ENCODE results near the gene DQX1. TPM values are rescaled to one million over a fixed set of nuclear protein-coding genes. Genes with fewer than 3 reads are reported as not detected.

Gene DQX1
- total and polyA plus RNA-seq, 9 of the 15 experiments (the other 6 are each of a cell fraction or from before 2014, with no cell fraction given) = 0.04 to 0.38 (median 0.18) TPM; not detected in 1

GRCh38 chr2:74502147-74502719 is 23.8 kb downstream of the DQX1 start (continued):
- TF ChIP-seq HBP1 (CRISPR knock-in tag; IDR thresholded peaks at IDR 0.05) = no peak
- TF ChIP-seq ASH1L (IDR thresholded peaks at IDR 0.05; ENCODE audit: borderline replicate concordance, low read depth, partially characterized antibody) = no peak
- TF ChIP-seq ZNF778 (CRISPR knock-in tag; IDR thresholded peaks at IDR 0.05) = no peak
- TF ChIP-seq PML (IDR thresholded peaks at IDR 0.05; ENCODE audit: low read length) = no peak
- TF ChIP-seq HDAC8 (tag; IDR thresholded peaks at IDR 0.05) = no peak
- no peak for TF ChIP-seq TCF7 (IDR thresholded peaks at IDR 0.05; ENCODE audit: borderline replicate concordance)
- no peak for TF ChIP-seq ZNF146 (CRISPR knock-in tag; IDR thresholded peaks at IDR 0.05; ENCODE audit: unreplicated experiment)
- no peak for TF ChIP-seq ADNP (tag; IDR thresholded peaks at IDR 0.05)
- TF ChIP-seq CHD4 (IDR thresholded peaks at IDR 0.05; ENCODE audit: insufficient read depth, insufficient replicate concordance, low read depth, low read length, poor library complexity, severe bottlenecking) = no peak
- no peak for TF ChIP-seq ZNF830 (CRISPR knock-in tag; IDR thresholded peaks at IDR 0.05)
- TF ChIP-seq MTA2 (IDR thresholded peaks at IDR 0.05; ENCODE audit: low read depth) = 0 out of 2 replicates have a peak, but pooled peaks have one; percentile 8
- TF ChIP-seq ZNF384 (IDR thresholded peaks at IDR 0.05; ENCODE audit: low read depth, low read length) = no peak
- TF ChIP-seq UBTF (IDR thresholded peaks at IDR 0.05; ENCODE audit: borderline replicate concordance in 1 of 2, low read depth in 2 of 2, low read length in 2 of 2) = no peak
- TF ChIP-seq, protein P1, sequence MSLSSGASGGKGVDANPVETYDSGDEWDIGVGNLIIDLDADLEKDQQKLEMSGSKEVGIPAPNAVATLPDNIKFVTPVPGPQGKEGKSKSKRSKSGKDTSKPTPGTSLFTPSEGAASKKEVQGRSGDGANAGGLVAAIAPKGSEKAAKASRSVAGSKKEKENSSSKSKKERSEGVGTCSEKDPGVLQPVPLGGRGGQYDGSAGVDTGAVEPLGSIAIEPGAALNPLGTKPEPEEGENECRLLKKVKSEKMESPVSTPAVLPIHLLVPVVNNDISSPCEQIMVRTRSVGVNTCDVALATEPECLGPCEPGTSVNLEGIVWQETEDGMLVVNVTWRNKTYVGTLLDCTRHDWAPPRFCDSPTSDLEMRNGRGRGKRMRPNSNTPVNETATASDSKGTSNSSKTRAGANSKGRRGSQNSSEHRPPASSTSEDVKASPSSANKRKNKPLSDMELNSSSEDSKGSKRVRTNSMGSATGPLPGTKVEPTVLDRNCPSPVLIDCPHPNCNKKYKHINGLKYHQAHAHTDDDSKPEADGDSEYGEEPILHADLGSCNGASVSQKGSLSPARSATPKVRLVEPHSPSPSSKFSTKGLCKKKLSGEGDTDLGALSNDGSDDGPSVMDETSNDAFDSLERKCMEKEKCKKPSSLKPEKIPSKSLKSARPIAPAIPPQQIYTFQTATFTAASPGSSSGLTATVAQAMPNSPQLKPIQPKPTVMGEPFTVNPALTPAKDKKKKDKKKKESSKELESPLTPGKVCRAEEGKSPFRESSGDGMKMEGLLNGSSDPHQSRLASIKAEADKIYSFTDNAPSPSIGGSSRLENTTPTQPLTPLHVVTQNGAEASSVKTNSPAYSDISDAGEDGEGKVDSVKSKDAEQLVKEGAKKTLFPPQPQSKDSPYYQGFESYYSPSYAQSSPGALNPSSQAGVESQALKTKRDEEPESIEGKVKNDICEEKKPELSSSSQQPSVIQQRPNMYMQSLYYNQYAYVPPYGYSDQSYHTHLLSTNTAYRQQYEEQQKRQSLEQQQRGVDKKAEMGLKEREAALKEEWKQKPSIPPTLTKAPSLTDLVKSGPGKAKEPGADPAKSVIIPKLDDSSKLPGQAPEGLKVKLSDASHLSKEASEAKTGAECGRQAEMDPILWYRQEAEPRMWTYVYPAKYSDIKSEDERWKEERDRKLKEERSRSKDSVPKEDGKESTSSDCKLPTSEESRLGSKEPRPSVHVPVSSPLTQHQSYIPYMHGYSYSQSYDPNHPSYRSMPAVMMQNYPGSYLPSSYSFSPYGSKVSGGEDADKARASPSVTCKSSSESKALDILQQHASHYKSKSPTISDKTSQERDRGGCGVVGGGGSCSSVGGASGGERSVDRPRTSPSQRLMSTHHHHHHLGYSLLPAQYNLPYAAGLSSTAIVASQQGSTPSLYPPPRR (CRISPR knock-in tag; IDR thresholded peaks at IDR 0.05; ENCODE audit: borderline replicate concordance) = no peak
- TF ChIP-seq, protein P2, sequence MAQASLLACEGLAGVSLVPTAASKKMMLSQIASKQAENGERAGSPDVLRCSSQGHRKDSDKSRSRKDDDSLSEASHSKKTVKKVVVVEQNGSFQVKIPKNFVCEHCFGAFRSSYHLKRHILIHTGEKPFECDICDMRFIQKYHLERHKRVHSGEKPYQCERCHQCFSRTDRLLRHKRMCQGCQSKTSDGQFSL (CRISPR knock-in tag; IDR thresholded peaks at IDR 0.05) = no peak
- TF ChIP-seq, protein P2 (tag; IDR thresholded peaks at IDR 0.05) = peak in 1 of 2 experiments; percentile 23; a peak in 1 of 4 replicates
- no peak for TF ChIP-seq ZBTB43 (CRISPR knock-in tag; IDR thresholded peaks at IDR 0.05)

All from K562 (cell line).